Fibroblast of pulmonary artery (primary cell): ENCODE measurements around the gene SMTN.

Experiments used
- DNase-seq: peaks from one replicate; pipeline ENCODE4 v3.0.0-alpha.2; 2010; ENCODE audit warnings: low read depth
- H3K4me3 ChIP-seq: replicated peaks from 2 replicates; pipeline ENCODE4 v1.5.1; 2011; ENCODE audit warnings: low read depth, mild to moderate bottlenecking, control low read depth, low read length, moderate library complexity
- TF ChIP-seq, protein P1 (sequence below): IDR thresholded peaks from 2 replicates; pipeline ENCODE4 v1.5.1; 2011; ENCODE audit warnings: mild to moderate bottlenecking, control low read depth, low read length, inconsistent platforms; ENCODE audit errors: missing control alignments

Gene SMTN

DNA sequence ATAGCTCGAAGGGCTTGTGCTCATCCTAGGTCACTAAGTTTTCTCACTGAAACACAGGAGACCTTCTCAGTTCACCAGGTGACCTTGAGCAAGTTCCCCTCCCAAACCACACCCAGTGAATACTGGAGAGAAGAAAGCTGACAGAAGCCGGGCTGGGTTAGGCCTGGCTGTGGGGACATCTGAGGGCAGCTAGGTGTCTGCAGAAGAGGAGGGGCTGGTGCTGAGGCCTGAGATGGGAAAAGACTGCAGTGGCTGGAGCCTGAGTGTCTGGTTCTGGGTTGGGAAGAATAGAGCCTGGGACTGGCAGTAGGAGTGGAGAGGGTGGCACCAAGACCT, 41.0 kb downstream of the SMTN start:
- no peak overlapping the region for H3K4me3 ChIP-seq
- TF ChIP-seq, protein P1, sequence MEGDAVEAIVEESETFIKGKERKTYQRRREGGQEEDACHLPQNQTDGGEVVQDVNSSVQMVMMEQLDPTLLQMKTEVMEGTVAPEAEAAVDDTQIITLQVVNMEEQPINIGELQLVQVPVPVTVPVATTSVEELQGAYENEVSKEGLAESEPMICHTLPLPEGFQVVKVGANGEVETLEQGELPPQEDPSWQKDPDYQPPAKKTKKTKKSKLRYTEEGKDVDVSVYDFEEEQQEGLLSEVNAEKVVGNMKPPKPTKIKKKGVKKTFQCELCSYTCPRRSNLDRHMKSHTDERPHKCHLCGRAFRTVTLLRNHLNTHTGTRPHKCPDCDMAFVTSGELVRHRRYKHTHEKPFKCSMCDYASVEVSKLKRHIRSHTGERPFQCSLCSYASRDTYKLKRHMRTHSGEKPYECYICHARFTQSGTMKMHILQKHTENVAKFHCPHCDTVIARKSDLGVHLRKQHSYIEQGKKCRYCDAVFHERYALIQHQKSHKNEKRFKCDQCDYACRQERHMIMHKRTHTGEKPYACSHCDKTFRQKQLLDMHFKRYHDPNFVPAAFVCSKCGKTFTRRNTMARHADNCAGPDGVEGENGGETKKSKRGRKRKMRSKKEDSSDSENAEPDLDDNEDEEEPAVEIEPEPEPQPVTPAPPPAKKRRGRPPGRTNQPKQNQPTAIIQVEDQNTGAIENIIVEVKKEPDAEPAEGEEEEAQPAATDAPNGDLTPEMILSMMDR: no peak
- DNase-seq: no peak

DNA sequence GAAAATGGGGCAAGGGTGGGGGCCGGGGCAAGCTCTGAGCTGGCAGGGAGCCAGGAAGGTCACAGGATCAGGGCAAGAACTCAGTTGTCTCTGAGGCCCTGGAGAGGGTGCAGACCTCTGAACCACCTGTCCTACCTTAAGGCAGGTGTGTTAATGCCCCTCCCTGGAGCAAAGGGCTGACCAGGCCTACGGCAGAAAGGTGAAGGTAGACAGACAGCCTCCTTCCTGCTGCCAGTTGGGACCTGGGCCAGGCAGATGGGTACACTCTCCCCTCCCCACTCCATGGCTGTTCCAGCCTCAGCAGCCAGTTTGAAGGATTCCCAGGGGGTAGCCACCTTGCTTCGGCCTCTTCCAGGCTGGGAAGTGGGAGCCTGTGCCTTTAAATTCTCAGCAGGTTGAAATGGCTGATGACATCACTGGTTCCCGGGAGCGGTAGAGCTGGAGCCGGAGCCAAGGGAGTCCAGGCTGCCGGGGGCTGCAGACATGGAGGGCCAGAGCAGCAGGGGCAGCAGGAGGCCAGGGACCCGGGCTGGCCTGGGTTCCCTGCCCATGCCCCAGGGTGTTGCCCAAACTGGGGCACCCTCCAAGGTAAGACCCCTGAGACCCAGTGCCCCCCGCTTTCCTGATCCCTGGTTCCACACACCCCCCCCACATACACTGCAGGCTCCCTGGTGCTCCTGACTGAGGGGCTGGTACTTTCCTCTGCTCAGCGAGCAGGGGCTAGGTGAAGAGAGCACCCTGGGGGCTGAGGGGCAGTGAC, 41.6 kb downstream of the SMTN start, which contains the start of gene INPP5J:
INPP5J (plus strand) TSS at position 435 of the 760 bp plus-strand sequence; CDS start at position 484, 49 bp downstream.
- peak; percentile 49 for DNase-seq
- TF ChIP-seq, protein P1: no peak
- H3K4me3 ChIP-seq: peak within 1 kb of the TSS; percentile 49

DNA sequence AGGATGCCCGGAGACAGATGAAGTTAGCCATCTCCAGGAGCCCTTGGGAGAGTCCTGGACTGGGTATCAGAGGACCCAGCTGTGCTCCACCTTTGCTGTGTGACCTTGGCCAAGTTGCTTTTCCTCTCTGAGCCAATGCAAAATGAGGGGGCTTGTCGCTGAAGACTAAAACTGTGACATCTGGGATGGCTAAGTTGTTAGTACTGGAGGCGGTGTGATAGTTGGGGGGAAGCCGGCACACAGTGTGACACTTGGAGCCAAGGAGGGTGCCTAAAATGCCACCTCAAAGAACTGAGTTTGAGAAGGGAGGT, 42.1 kb downstream of the SMTN start:
- DNase-seq: no peak
- peak overlapping the region; percentile 49 for H3K4me3 ChIP-seq
- TF ChIP-seq, protein P1: no peak

DNA sequence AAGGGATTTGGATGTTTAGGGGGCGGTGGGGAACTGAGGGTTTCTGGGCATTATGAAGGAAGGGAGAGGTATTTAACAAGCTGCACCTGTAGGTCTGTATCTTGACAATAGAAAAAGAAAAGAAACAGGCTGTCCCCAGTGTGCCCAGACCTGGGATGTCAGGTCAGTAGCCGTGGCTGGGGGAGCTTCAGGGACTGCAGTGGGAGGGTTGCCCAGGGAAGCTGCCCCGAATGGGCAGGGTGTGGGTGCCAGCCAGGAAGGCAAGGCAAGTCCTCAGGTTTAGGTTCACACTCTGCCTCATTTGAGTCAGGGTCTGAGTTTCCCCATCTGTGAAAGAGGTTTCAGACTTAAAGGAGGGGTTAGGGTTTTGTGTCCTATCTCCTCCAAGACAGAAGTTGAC, 43.2 kb downstream of the SMTN start:
- no peak overlapping the region for H3K4me3 ChIP-seq
- TF ChIP-seq, protein P1: no peak
- DNase-seq: no peak

DNA sequence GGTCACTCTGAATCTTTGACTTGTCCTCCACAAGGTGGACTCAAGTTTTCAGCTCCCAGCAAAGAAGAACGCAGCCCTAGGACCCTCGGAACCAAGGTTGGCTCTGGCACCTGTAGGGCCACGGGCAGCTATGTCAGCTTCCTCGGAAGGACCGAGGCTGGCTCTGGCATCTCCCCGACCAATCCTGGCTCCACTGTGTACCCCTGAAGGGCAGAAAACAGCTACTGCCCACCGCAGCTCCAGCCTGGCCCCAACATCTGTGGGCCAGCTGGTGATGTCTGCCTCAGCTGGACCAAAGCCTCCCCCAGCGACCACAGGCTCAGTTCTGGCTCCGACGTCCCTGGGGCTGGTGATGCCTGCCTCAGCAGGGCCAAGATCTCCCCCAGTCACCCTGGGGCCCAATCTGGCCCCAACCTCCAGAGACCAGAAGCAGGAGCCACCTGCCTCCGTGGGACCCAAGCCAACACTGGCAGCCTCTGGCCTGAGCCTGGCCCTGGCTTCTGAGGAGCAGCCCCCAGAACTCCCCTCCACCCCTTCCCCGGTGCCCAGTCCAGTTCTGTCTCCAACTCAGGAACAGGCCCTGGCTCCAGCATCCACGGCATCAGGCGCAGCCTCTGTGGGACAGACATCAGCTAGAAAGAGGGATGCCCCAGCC, 43.8 kb downstream of the SMTN start:
- no peak overlapping the region for H3K4me3 ChIP-seq
- DNase-seq: no peak
- TF ChIP-seq, protein P1: no peak

DNA sequence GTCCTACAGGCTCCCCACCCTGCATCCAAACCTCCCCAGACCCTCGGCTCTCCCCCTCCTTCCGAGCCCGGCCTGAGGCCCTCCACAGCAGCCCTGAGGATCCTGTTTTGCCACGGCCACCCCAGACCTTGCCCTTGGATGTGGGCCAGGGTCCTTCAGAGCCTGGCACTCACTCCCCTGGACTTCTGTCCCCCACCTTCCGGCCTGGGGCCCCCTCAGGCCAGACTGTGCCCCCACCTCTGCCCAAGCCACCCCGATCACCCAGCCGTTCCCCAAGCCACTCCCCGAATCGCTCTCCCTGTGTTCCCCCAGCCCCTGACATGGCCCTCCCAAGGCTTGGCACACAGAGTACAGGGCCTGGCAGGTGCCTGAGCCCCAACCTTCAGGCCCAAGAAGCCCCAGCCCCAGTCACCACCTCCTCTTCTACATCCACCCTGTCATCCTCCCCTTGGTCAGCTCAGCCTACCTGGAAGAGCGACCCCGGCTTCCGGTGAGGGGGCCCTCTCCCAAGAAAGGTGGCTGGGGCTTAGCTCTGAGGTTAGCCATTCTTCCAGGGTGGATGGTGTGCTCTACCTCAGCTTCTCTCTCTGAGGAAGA, 44.5 kb downstream of the SMTN start:
- DNase-seq: no peak
- TF ChIP-seq, protein P1: no peak
- no peak overlapping the region for H3K4me3 ChIP-seq
